GM18907 (cell line): Measurements from ENCODE around the gene SLC49A3.
"Not testable (repeated sequence)": the region's sequence is repeated elsewhere in the genome, so short reads cannot be mapped to it uniquely, and the experiment has no call there.

Experiments
- ATAC-seq: cut with Tn5 transposase; IDR thresholded peaks from one replicate; pipeline ENCODE4 v1.9.1; 2021; ENCODE audit warnings: mild to moderate bottlenecking, moderate library complexity; ENCODE audit not compliant: unreplicated experiment

The SLC49A3 gene

GRCh38 chr4:703336-704197 lies 14.6 kb upstream of the SLC49A3 start:
- no peak for ATAC-seq

- ATAC-seq = no peak
Measured at GRCh38 chr4:702618-703048, 13.7 kb upstream of the SLC49A3 start.

GRCh38 chr4:700587-701264 lies 11.8 kb upstream of the SLC49A3 start:
- ATAC-seq = no peak

- no peak for ATAC-seq
Measured at GRCh38 chr4:699816-700580, 11.0 kb upstream of the SLC49A3 start.

GRCh38 chr4:694341-694940 lies 5.5 kb upstream of the SLC49A3 start:
- not testable (repeated sequence) for ATAC-seq

GRCh38 chr4:692771-693554 lies 4.0 kb upstream of the SLC49A3 start:
- no peak for ATAC-seq

GRCh38 chr4:689723-690122 lies 772 bp upstream of the SLC49A3 start:
- ATAC-seq = no peak

- no peak for ATAC-seq
Measured at GRCh38 chr4:687971-688853, 739 bp downstream of the SLC49A3 start.

- no peak for ATAC-seq
Measured at GRCh38 chr4:687048-687970, 1.6 kb downstream of the SLC49A3 start.

GRCh38 chr4:686413-687040 lies 2.4 kb downstream of the SLC49A3 start:
- no peak for ATAC-seq

GRCh38 chr4:685679-686412 lies 3.1 kb downstream of the SLC49A3 start:
- ATAC-seq = no peak

- ATAC-seq = no peak
Measured at GRCh38 chr4:684623-685327, 4.2 kb downstream of the SLC49A3 start.

GRCh38 chr4:683982-684622 lies 4.8 kb downstream of the SLC49A3 start:
- no peak for ATAC-seq

- no peak for ATAC-seq
Measured at GRCh38 chr4:683247-683897, 5.6 kb downstream of the SLC49A3 start.

GRCh38 chr4:682490-683172 lies 6.3 kb downstream of the SLC49A3 start:
- ATAC-seq = no peak
